CD1c-positive myeloid dendritic cell (primary cell): ENCODE measurements around the gene SPTLC3.
A peak's percentile ranks its signal among the peaks of the same experiment; 100 is the strongest.

Experiments
- DNase-seq: peaks from one replicate; pipeline ENCODE4 v3.0.0-alpha.2; 2016; ENCODE audit errors: extremely low spot score

Gene SPTLC3

DNA sequence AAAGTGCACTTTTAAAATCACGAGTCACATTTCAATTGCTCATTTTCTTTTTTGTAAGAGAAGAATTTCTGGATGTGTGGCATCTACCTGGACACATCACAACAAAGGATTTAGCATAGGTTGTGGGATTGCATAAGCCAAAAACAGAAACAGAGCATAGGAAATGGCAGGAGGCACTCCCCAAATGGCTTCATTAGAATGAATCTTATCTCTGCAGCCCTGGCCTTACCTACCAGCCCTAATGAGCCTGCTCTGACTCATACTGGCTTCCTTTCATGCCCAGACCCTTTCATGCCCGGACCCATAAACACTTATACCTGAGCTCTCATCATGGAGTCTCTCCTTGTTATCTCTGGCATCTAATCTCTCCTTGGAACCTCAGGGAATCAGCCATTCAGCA lies 23.9 kb upstream of the SPTLC3 start:
- DNase-seq = no peak

DNA sequence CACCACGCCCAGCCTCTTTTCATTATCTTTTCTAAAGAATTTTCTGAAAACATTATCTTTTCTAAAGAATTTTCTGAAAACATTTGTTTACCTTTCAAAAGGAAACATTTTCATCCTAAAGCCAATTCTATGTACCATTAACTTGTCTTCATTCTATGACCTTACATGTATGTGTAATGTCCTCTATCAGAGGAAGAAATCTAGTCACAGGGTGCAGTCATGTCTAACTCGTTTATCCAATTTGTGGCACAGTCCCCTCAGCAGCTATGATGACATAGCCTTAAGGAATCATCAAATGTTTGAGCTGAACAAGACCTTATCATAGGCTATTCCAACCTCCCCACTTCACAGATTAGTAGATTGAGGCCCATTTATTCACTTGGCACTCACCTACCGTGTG lies 21.5 kb upstream of the SPTLC3 start:
- no peak for DNase-seq

DNA sequence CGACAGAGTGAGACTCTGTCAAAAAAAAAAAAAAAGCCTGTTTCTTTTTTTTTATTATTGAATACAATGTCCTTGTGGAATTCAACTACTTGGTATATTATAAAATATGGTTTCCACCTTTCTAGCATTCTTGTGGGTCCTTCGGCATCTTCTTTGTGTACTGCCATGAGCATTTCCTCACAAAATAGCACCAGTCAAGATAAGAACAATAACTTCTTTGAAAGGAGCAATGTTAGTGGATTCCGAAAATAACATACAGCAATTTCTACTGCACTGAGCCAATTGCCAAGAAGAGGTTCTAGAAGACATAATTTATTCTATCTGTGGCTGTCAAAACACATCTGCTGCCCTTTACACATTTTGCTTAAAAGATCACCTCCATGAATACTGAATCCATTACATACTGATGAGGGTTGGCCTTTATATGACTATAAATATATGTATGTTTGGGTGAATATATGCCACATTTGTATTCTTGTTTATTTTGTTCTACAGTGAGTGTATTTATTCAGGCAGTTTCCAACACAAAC lies 19.1 kb upstream of the SPTLC3 start:
- no peak for DNase-seq

DNA sequence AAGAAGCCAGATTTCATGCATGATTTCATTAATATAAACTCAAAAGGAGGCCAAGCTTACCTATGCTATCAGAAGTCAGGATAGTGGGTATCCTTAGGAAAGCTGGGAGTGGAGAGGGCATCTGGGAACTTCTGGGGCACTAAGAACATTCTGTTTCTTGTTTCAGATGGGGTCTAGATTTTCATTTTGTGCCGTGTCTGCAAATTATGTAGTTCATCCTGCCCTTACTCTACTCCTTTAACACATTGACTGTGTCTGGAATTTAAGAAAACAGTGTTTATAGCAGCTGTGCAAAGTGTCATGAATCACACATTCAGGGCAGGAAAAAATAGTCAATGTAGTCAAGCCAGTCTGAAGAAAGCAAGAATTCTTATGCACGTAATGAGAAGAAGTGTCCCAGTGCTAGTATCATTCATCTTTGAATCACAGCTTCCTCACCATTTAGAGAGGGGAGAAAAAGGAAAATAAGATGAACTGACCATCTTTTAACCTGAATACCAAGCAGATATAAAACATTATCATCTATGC lies 11.6 kb upstream of the SPTLC3 start:
- no peak for DNase-seq

DNA sequence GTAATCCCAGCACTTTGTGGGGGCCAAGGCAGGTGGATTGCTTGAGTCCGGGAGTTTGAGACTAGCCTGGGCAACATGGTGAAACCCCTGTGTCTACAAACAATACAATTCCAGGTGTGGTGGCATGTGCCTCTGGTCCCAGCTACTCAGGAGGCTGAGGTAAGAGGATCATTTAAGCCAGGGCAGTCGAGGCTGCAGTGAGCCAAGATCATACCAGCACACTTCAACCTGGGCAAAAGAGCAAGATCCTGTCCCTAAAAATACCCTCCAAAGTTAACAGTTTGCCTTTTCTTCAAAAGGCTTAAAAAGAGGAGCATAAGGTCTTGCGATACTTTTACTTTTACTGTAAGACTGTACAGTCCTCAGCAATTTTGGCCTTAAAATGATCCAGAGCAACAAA lies 10.7 kb upstream of the SPTLC3 start:
- no peak for DNase-seq

DNA sequence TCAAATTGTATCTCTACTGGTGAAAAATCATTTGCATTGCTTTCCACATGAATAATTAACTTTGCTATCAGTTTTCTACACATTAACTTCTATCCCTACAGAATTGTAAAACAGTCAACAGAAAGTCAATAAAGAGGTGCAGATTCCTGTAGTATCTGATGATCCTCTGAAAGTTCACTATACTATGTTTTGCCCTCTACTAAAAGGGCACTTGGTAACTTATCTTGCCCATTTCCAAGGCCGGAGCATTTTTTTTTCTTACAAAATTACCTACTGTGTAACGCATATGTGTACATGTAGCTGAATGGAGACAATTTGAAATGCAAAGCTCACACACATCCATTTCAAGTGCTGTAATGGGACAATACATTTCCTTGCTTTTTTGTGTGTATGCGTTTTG lies 9.6 kb upstream of the SPTLC3 start:
- DNase-seq = no peak

DNA sequence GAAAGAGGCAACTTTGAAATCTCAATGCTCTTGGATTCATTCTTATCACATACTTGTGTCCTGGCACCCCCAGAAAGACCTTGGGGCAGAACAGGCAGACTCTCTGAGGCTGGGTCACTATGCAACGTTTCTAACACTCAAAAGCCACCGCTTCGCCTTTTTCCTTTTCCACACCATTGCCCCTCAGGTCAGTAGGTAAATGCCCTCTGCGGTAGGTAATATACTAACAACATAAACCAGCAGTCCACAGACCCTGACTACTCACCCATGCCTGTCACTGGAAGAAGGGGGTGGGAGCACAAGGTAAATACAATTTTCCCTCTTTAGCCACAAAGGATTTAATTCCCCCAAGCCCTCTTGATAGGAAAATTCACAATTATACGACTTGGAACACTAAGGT lies 6.5 kb upstream of the SPTLC3 start:
- no peak for DNase-seq

DNA sequence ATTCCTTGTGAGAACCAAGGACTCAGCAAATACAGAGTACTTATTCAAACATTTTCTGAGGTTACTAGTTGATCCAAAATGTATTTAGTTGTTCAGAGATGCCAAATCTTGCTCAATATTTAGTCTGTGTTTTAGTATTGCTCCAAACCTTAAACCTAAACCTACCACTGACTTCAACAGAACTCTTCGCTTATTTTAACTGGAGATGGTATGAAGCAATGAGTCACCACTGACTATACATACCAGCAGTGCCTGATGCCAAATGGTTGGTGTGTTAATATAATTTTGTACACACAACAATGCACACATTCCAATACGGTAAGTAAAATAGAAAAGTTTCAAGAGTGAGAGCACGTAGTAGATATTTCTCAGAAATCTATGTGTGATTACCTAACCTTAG lies 1.9 kb upstream of the SPTLC3 start:
- DNase-seq = no peak

DNA sequence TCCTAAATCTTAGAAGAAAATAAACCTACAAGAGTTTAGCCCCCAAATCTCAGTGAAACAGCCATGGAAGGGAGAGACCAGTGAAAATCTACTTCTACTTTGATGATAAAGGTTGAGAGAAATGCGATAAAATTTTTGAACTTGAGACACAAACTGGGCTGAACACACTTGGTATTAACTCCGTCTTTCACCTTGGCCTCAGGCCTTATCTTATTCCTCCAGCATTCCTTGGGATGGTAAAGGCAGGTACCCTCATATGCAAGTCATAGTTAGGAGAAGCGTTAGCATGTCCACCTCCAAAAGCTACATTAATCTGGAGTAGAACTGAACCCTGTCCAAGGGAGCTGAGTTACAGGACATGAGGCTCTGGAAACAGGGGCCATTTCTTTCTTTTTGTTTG lies 1.2 kb upstream of the SPTLC3 start:
- no peak for DNase-seq

DNA sequence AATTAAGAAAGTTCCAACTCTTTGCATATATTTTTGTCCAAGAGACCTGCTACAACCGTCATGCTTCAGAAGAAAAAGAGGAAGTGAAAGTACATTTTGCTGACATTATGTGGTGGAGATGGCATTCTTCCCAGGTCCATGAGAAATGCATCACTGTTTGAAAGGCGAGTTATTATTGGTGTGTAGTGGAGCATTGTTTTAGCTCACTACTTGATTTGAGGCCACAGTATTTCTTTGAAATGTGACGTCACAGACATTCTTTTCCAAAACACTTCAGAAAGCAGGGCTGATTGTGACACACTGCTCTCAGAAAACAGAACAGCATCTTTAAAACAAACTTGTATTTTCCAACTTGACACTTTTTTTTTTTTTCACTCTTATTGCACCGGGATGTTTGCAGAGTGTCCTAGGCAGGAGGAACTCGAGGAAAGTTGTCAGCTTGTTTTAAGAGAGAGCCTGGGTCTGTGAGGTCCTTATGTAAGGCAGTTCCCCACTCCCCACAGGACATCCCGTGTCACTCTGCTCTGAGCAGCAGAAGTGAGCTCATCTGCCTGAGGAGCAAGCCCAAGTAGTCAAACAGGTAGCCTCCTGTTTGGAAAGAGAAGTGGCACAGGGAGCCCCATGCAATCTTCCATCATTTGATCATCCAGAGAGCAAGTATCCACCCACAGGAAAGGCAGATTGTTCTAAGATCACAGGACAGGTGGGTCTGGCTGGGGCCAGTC lies 1.1 kb downstream of the SPTLC3 start:
- DNase-seq = peak; percentile 79

DNA sequence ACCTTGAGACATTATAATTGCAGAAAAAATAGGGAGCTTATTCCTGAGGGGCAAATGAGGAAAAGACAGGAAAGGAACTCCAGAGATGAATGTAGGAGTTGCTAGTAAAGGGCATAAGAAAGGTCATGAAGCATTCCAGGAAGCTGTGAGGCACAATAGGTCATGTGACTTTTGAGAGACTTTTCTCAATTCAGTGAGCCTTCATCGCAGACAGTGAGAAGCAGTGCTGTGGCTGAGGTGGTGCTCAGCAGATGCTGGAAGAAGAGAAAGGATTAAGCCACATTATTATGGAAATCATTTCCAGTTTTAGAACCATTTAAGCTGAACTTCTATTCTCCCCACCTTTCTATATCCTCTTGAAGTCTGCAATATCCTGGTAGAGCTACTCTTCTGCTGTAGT lies 4.1 kb downstream of the SPTLC3 start:
- DNase-seq = no peak

DNA sequence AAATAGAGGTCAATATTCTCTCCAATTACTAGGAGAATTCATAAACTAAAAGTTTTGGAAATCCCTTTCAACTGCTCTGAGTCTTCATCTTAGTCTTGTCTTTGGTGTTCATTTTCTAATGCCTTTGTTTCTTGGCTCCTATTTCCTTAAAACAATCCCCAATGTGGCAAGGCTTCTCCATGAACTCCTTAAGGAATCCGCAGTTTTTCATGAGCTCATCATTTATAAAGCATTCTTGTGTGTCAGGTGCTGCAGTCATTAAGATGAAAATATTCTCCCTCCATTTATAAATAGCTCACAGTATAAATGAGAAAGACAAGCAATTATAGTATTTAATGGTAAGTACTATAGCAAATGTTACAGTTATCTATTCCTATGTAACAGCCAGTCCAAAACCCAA lies 4.6 kb downstream of the SPTLC3 start:
- DNase-seq = no peak

DNA sequence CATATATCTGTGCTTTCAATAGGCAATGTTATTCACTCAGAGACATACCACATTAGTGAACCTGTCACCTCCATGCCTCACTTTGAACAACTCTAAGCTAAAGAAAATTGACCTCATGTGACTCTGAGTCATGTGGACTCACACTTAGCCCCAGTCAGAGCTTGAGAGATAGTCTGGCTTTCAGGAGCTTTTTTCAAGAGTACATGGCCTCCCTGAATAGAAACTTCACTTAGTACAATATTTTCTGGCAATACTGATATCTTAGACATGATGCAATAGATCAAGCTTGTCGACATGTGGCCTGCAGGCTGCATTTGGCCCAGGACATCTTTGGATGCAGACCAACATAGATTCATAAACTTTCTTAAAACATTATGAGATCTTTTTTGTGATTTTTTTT lies 8.5 kb downstream of the SPTLC3 start:
- no peak for DNase-seq

DNA sequence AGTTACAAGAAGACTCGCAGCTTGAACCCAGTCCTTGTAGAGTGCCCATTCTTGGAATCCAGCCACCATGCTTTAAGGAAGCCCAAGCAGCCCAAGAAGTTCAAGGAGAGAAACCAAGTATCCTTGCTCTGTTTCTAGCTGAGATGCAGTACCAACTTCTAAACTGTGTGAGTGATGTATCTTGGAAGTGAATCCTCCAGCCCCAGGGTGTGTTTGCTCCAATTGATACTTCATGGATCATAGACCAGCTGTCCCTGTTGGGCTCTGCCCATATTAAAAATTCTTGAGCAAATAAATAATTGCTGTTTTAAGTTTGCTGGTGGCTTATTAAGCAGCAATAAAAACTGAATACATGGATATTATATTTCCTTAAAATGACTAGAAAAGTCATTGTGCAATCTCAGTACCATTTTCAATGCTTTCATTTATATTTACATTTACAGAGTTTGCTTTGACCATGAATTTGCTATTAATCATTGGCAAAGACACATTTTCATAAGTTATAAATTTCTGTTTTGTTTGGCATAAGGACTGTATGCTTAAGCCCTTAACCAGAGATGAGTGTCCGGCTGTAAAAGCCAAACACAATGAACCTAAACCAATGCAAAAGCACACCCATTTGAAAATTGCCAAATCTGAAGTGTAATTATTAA lies 9.2 kb downstream of the SPTLC3 start:
- DNase-seq = no peak

DNA sequence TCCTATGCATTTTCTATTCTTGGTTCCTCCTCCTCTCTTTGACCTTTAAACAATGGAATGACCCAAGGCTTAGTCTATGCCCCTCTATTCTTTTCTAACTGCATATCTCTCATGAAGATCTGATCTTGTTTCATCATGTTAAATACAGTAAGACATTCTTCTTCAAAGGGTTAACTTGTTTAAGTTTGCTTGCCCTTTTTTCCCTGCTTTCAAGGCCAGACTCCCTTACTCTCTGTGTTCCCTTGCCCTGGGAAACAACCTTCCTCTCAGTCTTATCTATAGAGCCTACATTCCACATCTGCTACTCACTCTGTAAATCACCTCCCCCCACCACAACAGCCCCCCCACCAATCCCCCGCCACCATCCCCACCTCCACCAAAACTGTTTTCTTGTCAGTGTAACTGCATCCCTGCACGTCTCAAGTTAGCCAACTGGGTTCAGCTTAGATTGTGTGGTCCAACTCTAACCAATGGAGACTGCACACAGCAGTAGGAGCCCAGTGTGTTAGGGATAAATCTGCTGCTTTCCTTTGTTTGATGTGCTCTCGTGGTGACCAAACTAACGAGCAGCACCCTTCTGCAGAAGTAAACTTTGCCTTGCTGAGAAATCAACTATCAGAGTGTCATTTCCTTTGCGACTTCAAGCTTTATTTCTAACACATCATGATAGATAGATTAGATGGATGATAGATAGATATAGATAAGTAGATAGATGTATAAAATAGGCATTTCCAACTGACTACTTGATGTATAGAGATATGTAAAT lies 12.6 kb downstream of the SPTLC3 start:
- no peak for DNase-seq

DNA sequence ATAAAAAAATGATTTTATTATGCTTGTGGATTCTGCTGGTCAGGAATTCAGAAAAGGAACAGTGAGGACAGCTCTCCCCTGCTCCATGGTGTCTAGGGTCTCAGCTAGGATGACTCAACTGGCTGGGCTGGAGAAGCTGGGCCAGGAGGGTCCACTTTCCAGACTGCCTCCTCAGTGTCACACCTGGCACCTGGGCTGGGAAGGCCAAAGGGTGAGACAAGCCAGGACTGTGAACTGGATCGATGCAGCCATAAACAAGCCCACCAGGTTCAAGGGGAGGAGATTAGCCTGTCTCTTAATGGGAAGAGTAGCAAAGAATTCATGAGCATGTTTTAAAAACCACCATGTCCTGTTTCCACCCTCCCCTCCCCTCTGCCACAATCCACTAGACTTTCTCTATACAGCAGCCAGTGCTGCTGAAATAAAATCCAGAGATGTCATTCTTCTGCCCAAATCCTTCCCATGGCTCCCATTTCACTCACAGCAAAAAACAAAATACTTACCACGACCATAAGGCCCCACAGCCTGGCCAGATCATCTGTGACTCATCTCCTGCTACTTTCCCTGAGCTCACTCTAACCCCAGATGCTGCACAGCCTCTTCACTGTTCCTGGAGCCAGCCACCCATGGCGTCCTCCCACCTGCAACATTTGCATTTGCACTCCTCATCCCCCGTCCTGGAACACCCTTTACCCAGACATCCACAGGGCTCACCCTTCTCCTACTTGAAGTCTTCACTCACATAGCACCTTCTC lies 13.8 kb downstream of the SPTLC3 start:
- DNase-seq = no peak

DNA sequence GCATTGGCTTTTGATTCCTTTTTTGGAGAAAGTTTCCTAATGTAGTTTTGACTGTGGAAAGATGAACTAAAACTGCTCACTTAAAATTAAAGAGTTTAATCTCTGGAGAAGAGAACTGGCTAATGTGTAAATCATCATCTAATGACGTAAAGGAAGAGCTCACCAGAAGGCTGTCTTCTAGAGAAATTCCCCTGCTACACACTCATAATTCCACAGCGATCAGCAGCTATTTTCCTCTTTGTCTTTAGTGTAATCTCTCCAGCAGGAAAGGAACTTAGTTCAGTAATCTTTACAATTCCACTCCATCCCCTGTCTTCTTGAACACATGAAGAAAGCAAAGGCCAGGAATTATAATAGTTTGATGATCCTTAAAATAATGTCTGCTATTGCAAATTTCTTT lies 15.8 kb downstream of the SPTLC3 start:
- no peak for DNase-seq

DNA sequence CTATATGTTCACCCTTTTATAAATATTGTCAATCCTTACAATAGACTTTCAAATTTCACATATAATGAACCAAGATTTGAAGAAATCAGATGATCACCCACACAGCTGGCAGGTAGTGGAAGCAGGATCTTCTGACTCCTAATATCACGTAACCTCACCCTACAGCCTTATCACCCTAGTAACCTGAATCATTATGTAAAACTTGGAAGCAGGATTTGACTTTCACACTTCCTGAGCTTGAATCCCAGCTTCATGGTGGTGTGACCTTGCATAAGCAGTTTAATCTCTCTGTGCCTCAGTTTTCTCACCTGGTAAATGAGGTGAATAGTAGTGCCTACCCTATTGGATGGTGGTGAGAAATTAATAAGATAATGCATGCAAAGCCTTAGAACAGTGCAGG lies 16.4 kb downstream of the SPTLC3 start:
- DNase-seq = no peak

DNA sequence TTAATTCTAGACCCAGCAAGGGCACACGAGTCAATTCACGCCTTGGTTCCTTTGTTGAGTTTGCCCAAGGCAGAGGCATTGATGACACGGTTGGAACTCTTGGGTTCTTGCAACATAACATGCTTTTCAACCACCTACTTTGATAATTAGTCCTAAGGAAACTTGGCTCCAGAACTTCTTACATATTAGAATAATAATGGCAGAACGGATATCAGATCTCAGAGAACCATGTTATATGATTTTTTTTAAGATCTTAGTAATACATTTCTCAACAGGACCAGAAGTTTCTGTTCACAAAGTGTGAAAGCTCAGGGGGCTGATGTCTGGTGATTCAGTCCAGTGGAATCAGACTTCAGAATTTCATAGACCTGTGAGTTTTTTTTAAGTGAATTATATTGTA lies 19.2 kb downstream of the SPTLC3 start:
- DNase-seq = no peak

DNA sequence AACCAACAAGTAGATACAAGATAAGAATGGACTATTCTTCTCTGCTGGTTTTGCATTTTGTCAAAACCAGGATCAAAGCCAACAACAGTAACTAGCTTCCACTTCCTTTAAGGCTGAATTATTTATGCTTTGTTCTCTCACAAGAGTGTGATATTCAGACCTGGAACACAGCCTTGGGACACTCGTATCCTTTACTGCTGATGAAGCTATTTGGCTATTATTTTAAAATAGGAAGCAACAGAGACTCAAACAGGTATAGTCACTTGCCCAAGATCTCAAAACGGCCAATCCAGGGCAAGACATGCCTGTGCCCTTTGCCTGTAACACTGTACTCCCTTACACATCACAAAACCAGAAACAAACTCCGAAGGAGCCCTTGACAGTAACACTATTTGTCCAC lies 19.9 kb downstream of the SPTLC3 start:
- no peak for DNase-seq

DNA sequence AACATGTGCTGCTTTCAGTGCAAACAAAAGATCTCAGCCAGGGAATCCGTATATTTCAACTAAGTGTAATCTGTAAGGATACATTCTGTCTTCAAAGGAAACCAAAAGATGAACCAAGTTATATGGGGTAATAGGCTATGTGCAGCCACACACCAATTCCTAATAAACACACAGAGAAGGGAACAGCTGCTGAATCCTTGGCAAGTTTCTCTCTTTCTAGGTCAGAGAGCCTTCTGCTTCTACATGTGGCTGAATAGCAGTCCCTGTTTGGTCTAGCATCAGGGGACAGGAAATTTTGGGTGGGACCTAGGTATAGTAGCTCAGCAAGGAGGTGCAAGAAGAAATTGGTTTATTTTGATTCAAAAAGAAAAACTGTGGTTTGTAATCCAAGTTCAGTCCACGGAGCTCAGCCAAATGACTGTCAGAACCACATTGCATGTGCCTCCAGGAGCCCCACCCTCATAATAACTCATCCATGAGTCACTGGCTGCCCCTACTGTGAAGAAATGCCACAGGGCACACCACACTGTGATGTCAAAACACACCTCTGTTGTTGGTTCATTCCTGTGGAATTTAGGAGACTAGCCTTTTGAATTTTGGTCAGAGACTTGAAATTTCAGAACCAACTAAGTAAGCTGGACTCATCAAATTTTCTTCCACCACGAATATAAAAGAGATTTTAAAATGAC lies 21.1 kb downstream of the SPTLC3 start:
- no peak for DNase-seq
